GM12801 (cell line): ENCODE results near the gene FIGNL1.

Experiments
- TF ChIP-seq, protein P1 (sequence below): IDR thresholded peaks from one replicate; pipeline ENCODE4 v1.5.1; 2011; ENCODE audit warnings: control low read depth; ENCODE audit not compliant: insufficient read length; ENCODE audit errors: extremely low read depth

Gene FIGNL1

DNA sequence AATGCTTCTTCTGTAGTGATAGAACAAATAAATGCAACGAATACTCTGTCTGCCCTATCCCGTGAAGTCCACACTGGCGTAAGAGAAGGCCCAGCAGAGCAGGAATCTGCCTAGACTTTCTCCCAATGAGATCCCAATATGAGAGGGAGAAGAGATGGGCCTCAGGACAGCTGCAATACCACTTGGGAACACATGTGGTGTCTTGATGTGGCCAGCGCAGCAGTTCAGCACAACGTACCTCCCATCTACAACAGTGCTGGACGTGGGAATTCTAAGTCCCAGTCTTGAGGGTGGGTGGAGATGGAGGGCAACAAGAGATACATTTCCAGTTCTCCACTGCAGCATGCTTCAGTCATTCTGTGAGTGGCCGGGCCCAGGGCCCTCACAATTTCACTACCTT, 45.8 kb downstream of the FIGNL1 start:
- TF ChIP-seq, protein P1, sequence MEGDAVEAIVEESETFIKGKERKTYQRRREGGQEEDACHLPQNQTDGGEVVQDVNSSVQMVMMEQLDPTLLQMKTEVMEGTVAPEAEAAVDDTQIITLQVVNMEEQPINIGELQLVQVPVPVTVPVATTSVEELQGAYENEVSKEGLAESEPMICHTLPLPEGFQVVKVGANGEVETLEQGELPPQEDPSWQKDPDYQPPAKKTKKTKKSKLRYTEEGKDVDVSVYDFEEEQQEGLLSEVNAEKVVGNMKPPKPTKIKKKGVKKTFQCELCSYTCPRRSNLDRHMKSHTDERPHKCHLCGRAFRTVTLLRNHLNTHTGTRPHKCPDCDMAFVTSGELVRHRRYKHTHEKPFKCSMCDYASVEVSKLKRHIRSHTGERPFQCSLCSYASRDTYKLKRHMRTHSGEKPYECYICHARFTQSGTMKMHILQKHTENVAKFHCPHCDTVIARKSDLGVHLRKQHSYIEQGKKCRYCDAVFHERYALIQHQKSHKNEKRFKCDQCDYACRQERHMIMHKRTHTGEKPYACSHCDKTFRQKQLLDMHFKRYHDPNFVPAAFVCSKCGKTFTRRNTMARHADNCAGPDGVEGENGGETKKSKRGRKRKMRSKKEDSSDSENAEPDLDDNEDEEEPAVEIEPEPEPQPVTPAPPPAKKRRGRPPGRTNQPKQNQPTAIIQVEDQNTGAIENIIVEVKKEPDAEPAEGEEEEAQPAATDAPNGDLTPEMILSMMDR = no peak

DNA sequence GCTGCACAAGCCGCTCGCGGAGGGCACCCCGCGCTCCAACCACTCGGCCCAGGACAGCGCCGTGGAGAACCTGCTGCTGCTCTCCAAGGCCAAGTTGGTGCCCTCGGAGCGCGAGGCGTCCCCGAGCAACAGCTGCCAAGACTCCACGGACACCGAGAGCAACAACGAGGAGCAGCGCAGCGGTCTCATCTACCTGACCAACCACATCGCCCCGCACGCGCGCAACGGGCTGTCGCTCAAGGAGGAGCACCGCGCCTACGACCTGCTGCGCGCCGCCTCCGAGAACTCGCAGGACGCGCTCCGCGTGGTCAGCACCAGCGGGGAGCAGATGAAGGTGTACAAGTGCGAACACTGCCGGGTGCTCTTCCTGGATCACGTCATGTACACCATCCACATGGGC, 50.0 kb downstream of the FIGNL1 start:
- TF ChIP-seq, protein P1 = no peak

DNA sequence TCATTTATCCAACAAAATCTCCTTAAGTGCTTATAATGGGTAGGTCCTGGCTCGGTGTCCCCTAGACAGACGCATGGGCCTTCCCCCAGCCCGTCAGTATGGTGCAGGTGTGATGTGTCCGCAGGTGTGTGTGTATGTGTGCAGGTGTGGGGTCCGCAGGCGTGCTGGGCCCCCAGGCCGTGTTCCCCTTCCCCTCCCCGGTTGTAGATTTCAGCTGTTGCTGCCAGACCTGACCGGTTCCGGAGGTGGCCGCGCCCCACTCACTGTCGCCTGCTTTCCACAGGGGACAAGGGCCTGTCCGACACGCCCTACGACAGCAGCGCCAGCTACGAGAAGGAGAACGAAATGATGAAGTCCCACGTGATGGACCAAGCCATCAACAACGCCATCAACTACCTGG, 50.5 kb downstream of the FIGNL1 start:
- TF ChIP-seq, protein P1 = no peak

DNA sequence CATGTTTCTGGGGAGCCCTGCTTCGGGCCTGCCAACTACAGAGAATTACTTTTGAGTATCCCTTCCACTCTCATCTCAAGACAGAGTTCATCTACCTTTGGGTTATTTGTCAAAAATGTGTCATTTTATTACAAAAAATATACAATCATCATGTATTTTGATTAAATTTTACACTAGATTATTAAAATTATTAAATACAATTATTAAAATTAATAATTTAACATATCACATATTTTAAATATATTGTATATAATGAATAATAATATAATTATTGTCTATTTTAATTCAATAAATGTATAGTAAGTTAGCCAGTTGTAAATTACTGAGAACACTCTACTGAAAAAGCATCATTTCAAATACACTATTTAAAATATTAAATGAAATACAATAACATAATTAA, 50.9 kb downstream of the FIGNL1 start:
- TF ChIP-seq, protein P1 = no peak

DNA sequence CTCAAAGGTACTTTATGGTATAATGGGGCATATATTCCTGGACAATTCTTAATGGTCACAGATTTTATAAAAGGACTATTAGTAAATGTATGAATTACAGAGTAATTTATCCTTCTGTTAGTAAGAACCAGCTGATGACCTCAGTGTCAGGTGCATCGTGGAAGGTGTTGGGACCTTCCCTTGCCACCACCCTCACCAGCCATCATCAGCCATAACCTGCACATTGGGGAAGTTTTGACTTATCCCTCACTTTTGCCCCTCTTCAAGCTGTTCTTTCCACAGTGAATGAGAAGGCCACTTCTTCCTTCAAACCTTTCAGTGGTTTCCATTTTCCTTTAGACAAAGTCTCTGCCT, 52.2 kb downstream of the FIGNL1 start:
- TF ChIP-seq, protein P1 = no peak

DNA sequence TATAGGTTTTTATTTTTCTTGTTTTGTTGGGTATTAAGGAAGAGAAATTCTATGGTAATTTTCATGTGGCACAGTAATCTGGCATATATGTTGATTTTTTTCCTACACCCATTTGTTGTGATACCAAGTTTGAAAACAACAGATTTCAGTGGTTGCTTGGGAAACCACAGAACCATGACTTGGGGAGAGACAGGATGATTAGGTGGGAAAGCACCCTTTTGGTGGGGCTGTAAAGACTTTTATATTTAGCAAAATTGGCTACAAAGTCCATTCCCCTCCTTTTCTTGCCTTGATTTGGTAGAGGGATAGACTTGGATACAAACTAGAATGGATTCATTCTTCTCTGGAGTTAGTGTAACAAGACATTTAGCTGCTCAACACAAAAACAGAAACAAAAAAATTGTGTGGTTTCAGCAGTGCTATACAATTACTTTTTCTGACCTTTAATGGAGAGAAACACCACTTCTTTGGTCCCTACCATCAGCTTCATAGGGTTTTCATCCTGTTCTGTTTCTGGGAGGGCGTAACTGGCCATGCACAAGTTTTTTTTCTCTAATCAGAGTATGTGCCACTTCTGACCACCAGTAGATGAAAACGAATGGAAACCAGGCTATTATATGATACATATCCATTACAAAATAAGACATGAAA, 52.7 kb downstream of the FIGNL1 start:
- TF ChIP-seq, protein P1 = no peak

DNA sequence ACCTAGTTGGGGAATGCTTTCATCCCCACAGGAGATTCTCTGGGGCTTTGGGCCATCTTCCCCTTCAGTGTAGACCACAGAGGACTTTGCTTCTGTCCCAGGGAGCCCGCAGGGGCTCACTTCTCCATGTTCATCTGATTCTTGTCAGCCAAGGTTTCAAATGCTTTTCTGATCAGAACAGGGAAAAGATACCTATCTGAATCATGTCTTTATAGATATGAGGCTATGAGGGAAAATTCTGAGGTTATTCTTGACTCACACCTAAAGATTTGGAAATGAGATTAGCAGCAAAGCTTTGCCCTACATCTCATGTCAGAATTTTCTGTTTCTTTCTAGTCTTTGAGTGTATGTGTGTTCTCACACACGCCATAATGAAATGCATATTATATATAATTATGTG, 53.3 kb downstream of the FIGNL1 start:
- TF ChIP-seq, protein P1 = no peak

DNA sequence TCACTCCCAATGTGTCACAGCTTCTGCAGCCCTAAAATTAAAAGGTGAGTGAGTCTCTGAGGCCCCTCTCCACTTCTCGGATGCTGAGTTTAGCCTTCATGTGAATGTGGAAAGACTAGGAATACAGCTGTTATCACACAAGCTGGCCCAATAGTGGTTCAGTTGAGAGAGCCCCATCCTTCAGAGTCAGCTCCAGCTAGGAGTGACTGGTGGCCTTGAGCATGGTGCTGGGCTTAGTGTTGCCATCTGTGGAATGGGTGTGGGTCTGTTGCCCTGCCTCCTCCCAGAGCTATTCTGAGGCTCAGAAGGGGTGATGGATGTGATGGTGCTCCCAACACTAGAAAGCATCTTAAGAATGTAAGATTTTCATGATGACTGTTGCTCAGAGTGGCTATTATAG, 55.8 kb downstream of the FIGNL1 start:
- TF ChIP-seq, protein P1 = no peak
